AG04450 (cell line): ENCODE results near the gene LMO2. TPM values are rescaled to one million over a fixed set of nuclear protein-coding genes. Genes with fewer than 3 reads are reported as not detected.

Experiments
- CTCF ChIA-PET: fragments of 300-600, 350-600 bp; formaldehyde crosslinking; extraction: SDS; loops from one replicate; lab custom pipeline; 2022; ENCODE audit warnings: antibody characterized with exemption, inconsistent platforms; lab: Charles Lee
- POLR2A ChIA-PET: fragments of 350-600 bp; formaldehyde crosslinking; extraction: SDS; loops from one replicate; lab custom pipeline; 2021; ENCODE audit warnings: antibody characterized with exemption, inconsistent platforms; lab: Yijun Ruan, JAX
- DNase-seq: peaks from one replicate; pipeline ENCODE4 v3.0.0-alpha.2; 2011; ENCODE audit warnings: low read depth, low spot score
- H3K27ac ChIP-seq: one replicate; pipeline ENCODE4 v1.5.1; 2012; ENCODE audit warnings: low read depth, low read length, control low read depth
- H3K27me3 ChIP-seq: one replicate; pipeline ENCODE4 v1.6.0; 2012; ENCODE audit warnings: low read length; ENCODE audit not compliant: control insufficient read depth, insufficient read depth
- H3K4me3 ChIP-seq: 2 replicates; pipeline ENCODE4 v1.5.1; 2011; ENCODE audit warnings: mild to moderate bottlenecking, low read depth, low read length, control low read depth
- H3K9me3 ChIP-seq: 2 replicates; pipeline ENCODE4 v1.5.1; 2012; ENCODE audit warnings: low read length; ENCODE audit not compliant: control insufficient read depth, insufficient read depth
- CTCF ChIP-seq: IDR thresholded peaks from 2 replicates; pipeline ENCODE4 v1.5.1; 2011; ENCODE audit warnings: low read depth, low read length, control low read depth, inconsistent platforms
- polyA plus RNA-seq: library from polyadenylated mRNA; depleted of rRNA; stranded (reverse); fragments of >200 nt; gene quantifications from 2 replicates; pipeline ENCODE4 v1.2.3, GENCODE V29; 2011

Gene LMO2
- polyA plus RNA-seq, 1 experiment: 0.05 TPM

GRCh38 chr11:33909552-33909951 lies 17.7 kb upstream of the LMO2 start:
- no peak for TF ChIP-seq CTCF
- Histone ChIP-seq H3K4me3 (no peak overlapping the region), H3K27ac (no peak overlapping the region), H3K9me3 (no peaks in the 10 kb centered on the region), H3K27me3 (peaks cover 27% of the 10 kb centered on the region)
- POLR2A ChIA-PET: no interaction called here
- CTCF ChIA-PET: no interaction called here
- no peak for DNase-seq

- Histone ChIP-seq H3K9me3 (no peaks in the 10 kb centered on the region), H3K27me3 (peaks cover 30% of the 10 kb centered on the region), H3K27ac (no peak overlapping the region), H3K4me3 (no peak overlapping the region)
- ChIA-PET POLR2A (no interaction called here), CTCF (no interaction called here)
- no peak for TF ChIP-seq CTCF
- no peak for DNase-seq
Measured at GRCh38 chr11:33909150-33909549, 17.3 kb upstream of the LMO2 start.

- DNase-seq: no peak
- no peak overlapping the region for H3K27ac ChIP-seq
- POLR2A ChIA-PET: no interaction called here
- peaks cover 37% of the 10 kb centered on the region for H3K27me3 ChIP-seq
- CTCF ChIA-PET: interaction anchor here (1.5 kb wide), 1 partner anchor 50 kb away, joined by 3 read pairs; no protein-coding TSS in a partner anchor
- H3K4me3 ChIP-seq: no peak overlapping the region
- TF ChIP-seq CTCF: no peak
- no peaks in the 10 kb centered on the region for H3K9me3 ChIP-seq
Measured at GRCh38 chr11:33907421-33907820, 15.5 kb upstream of the LMO2 start.

GRCh38 chr11:33906484-33907186 lies 14.8 kb upstream of the LMO2 start:
- POLR2A ChIA-PET: no interaction called here
- DNase-seq: no peak
- CTCF ChIA-PET: interaction anchor here (1.5 kb wide), 1 partner anchor 49 kb away, joined by 3 read pairs; no protein-coding TSS in a partner anchor
- Histone ChIP-seq H3K27ac (no peak overlapping the region), H3K27me3 (peaks cover 38% of the 10 kb centered on the region), H3K9me3 (no peaks in the 10 kb centered on the region), H3K4me3 (no peak overlapping the region)
- TF ChIP-seq CTCF: no peak

- Histone ChIP-seq H3K27ac (no peak overlapping the region), H3K27me3 (peaks cover 35% of the 10 kb centered on the region), H3K9me3 (no peaks in the 10 kb centered on the region), H3K4me3 (no peak overlapping the region)
- no peak for TF ChIP-seq CTCF
- ChIA-PET POLR2A (no interaction called here), CTCF (interaction anchor here (0.5 kb wide), 1 partner anchor 439 kb away, joined by 3 read pairs; no protein-coding TSS in a partner anchor)
- no peak for DNase-seq
Measured at GRCh38 chr11:33904102-33904501, 12.2 kb upstream of the LMO2 start.
